HL-60/S4 (cell line): ENCODE data around the gene OR51E2.
"Not testable (repeated sequence)": the region's sequence is repeated elsewhere in the genome, so short reads cannot be mapped to it uniquely, and the experiment has no call there.

ENCODE experiments used
- in situ Hi-C: fragments of 300-500 bp; cut with MboI; formaldehyde crosslinking; loops from 2 replicates; pipeline ENCODE4 v1.14.3; 2022; ENCODE audit warnings: low sequenced_read_pairs

The OR51E2 gene

GRCh38 chr11:4697585-4697984 lies at the start of gene OR51E2:
Gene OR51E2 (minus strand): TSS chr11:4697853. CDS start chr11:4682711, 15,142 bp downstream.
- in situ Hi-C loops, result no loop called here

GRCh38 chr11:4740735-4741134 lies 43.1 kb upstream of the OR51E2 start:
- in situ Hi-C loops, result no loop called here

- in situ Hi-C loops, result no loop called here
Observed at GRCh38 chr11:4727171-4727570, 29.5 kb upstream of the OR51E2 start.

GRCh38 chr11:4722616-4723534 lies 25.2 kb upstream of the OR51E2 start:
- in situ Hi-C loops, result not testable (repeated sequence)

- in situ Hi-C loops, result no loop called here
Observed at GRCh38 chr11:4714300-4714699, 16.6 kb upstream of the OR51E2 start.

- in situ Hi-C loops, result no loop called here
Observed at GRCh38 chr11:4713241-4713640, 15.6 kb upstream of the OR51E2 start.

- in situ Hi-C loops, result no loop called here
Observed at GRCh38 chr11:4704790-4705334, 7.2 kb upstream of the OR51E2 start.

- in situ Hi-C loops, result no loop called here
Observed at GRCh38 chr11:4704054-4704789, 6.6 kb upstream of the OR51E2 start, which contains the start of gene MMP26. Gene MMP26 (plus strand): TSS chr11:4704784.

GRCh38 chr11:4700436-4700820 lies 2.8 kb upstream of the OR51E2 start:
- in situ Hi-C loops, result no loop called here

GRCh38 chr11:4699697-4700435 lies 2.2 kb upstream of the OR51E2 start:
- in situ Hi-C loops, result no loop called here

GRCh38 chr11:4695442-4695841 lies 2.2 kb downstream of the OR51E2 start:
- in situ Hi-C loops, result no loop called here

- in situ Hi-C loops, result no loop called here
Observed at GRCh38 chr11:4684631-4685285, 12.9 kb downstream of the OR51E2 start.

GRCh38 chr11:4682623-4683419 lies 14.8 kb downstream of the OR51E2 start:
- in situ Hi-C loops, result no loop called here

GRCh38 chr11:4680341-4680740 lies 17.3 kb downstream of the OR51E2 start:
- in situ Hi-C loops, result no loop called here

- in situ Hi-C loops, result no loop called here
Observed at GRCh38 chr11:4677948-4678347, 19.7 kb downstream of the OR51E2 start.

GRCh38 chr11:4673781-4674180 lies 23.9 kb downstream of the OR51E2 start:
- in situ Hi-C loops, result no loop called here

GRCh38 chr11:4672470-4672869 lies 25.2 kb downstream of the OR51E2 start:
- in situ Hi-C loops, result no loop called here

GRCh38 chr11:4671741-4672140 lies 25.9 kb downstream of the OR51E2 start:
- in situ Hi-C loops, result no loop called here

GRCh38 chr11:4665424-4665823 lies 32.2 kb downstream of the OR51E2 start:
- in situ Hi-C loops, result no loop called here

GRCh38 chr11:4664786-4665185 lies 32.9 kb downstream of the OR51E2 start:
- in situ Hi-C loops, result no loop called here
